Measurements from ENCODE around the gene CAPN15.

The CAPN15 gene

DNA sequence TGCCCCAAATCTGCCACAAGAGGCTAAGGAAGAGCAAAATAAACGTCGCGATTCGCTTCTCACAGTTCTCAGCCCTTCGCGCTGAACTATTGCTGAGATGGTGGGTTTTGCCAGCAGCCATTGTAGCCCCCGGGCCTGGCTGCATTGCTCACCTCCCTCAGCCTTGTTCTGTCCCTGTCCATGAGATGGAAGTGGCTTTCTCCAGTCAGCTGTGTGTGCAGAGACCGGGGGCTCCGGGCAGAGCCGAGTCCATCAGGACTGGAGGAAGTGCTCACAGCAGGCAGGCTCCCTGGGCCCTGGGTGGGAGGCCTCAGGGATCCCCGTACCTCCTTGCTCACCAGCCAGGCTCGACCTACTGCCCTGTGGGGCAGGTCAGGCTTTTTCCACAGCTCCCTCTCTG is 27.6 kb upstream of the CAPN15 start:
- TF ChIP-seq, protein P1, sequence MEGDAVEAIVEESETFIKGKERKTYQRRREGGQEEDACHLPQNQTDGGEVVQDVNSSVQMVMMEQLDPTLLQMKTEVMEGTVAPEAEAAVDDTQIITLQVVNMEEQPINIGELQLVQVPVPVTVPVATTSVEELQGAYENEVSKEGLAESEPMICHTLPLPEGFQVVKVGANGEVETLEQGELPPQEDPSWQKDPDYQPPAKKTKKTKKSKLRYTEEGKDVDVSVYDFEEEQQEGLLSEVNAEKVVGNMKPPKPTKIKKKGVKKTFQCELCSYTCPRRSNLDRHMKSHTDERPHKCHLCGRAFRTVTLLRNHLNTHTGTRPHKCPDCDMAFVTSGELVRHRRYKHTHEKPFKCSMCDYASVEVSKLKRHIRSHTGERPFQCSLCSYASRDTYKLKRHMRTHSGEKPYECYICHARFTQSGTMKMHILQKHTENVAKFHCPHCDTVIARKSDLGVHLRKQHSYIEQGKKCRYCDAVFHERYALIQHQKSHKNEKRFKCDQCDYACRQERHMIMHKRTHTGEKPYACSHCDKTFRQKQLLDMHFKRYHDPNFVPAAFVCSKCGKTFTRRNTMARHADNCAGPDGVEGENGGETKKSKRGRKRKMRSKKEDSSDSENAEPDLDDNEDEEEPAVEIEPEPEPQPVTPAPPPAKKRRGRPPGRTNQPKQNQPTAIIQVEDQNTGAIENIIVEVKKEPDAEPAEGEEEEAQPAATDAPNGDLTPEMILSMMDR (IDR thresholded peaks at IDR 0.05; ENCODE audit: insufficient read depth, low read length, missing control alignments): no peak
- no peak for DNase-seq (ENCODE audit: low read depth, low spot score)
- ChIA-PET CTCF (no interaction called here), POLR2A (interaction anchor here (0.7 to 1.2 kb wide), 2 partner anchors 27 to 1707 kb away, joined by 3 to 4 read pairs; no protein-coding TSS in a partner anchor)
- no peak overlapping the region for H3K4me3 ChIP-seq (ENCODE audit: low read depth, low read length)

DNA sequence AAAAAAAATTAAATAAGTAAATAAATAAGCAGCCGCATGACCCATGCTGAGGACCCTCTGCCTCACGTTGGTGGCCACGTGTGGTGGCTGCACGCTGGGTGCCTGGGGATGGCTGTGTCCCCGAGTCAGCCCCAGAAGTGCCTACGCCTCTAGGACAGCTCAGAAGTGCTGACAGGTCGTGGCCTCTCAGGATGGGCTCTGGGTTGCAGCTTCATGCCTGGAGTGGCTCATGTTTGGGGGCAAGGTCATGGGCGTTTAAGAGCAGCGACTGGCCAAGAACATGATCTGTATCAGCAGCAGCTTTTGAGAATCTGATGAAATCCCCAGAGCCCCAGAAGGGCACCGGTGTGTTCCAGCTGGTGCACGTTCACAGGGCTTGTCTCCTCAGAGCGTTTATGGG is 26.8 kb upstream of the CAPN15 start:
- no peak overlapping the region for H3K4me3 ChIP-seq (ENCODE audit: low read depth, low read length)
- ChIA-PET CTCF (interaction anchor here (1.8 kb wide), 1 partner anchor 13 kb away, joined by 6 read pairs; no protein-coding TSS in a partner anchor), POLR2A (interaction anchor here (0.7 to 1.2 kb wide), 3 partner anchors 9 to 1706 kb away, joined by 3 to 4 read pairs (median 4); no protein-coding TSS in a partner anchor)
- DNase-seq (ENCODE audit: low read depth, low spot score): no peak
- TF ChIP-seq, protein P1 (IDR thresholded peaks at IDR 0.05; ENCODE audit: insufficient read depth, low read length, missing control alignments): no peak

DNA sequence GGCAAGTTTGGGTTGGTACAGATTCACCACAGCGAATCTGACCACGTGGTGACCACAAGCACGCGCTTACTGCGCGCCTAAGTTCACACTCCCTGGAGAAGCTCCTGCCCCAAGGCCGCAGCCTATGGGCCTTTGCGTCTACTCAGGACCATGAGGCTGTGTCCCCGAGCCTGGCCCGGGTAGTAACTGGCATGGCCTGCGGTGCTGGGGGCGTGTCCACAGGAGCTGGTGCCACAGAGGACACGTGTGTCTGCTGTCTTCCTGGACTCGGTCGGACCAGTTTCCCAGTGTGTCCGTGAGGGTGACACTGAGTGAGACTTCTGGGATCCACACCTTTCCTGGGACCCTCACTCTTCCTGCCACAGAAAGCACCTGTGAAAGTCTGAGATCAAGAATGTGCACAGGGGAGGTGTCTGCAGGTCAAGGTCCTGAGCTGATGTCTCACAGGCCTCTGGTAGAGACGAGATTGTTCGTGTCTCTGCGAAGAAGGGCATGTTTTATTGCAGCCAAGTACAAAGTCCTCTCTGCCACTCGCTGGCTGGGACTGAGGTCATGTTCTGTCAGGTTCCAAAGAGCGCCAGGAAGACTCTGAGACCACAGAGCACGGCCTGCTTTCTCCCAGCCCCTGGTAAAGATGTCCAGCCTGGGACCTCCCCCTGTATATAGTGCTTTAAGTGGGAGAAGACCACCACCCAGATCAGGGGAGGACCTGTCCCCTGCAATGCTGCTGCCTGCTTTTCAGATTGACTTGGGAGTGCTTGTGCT is 25.2 kb upstream of the CAPN15 start:
- CTCF ChIA-PET: interaction anchor here (1.8 kb wide), 1 partner anchor 15 kb away, joined by 6 read pairs; no protein-coding TSS in a partner anchor

DNA sequence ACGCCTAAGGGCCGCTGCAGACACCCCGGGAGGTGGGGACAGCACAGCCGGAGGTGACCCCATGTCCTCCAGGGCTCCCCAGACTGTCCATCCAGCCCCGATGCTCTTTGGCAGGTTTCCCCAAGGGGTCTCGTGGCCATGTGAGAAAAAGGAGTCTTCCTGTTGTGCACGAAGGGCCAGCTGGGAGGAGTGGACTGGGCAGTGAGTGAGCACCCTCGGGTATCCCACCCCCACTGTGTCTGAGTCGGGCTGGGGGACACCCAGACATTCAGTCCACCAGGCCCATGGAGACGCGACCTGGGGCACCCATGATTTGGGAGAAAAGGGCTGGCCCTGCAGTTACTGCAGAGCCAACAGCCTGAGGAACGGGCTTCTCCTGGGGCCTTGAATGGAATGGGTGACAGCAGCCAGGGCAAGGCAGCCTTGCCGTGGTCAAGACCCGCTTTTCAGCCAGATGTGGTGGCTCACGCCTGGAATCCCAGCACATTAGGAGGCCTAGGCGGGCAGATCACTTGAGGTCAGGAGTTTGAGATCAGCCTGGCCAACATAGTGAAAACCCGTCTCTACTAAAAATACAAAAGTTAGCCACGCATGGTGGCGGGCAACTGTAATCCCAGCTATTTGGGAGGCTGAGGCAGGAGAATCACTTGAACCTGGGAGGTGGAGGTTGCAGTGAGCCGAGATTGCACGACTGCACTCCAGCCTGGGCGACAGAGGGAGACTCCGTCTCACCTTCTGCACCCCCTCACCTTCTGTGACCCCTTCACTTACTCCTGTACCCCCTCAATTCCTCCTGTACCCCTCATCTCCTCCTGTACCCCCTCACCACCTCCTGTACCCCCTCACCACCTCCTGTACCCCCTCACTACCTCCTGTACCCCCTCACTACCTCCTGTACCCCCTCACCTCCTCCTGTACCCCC is 24.1 kb upstream of the CAPN15 start:
- ChIA-PET CTCF (no interaction called here), POLR2A (no interaction called here)
- no peak for DNase-seq (ENCODE audit: low read depth, low spot score)
- no peak overlapping the region for H3K4me3 ChIP-seq (ENCODE audit: low read depth, low read length)
- TF ChIP-seq, protein P1 (IDR thresholded peaks at IDR 0.05; ENCODE audit: insufficient read depth, low read length, missing control alignments): no peak

More for the DNA sequence above, 25.2 kb upstream of the CAPN15 start:
- no peak for DNase-seq (ENCODE audit: low read depth, low spot score)
- TF ChIP-seq, protein P1 (IDR thresholded peaks at IDR 0.05; ENCODE audit: insufficient read depth, low read length, missing control alignments): no peak
- POLR2A ChIA-PET: no interaction called here
- H3K4me3 ChIP-seq (ENCODE audit: low read depth, low read length): no peak overlapping the region

DNA sequence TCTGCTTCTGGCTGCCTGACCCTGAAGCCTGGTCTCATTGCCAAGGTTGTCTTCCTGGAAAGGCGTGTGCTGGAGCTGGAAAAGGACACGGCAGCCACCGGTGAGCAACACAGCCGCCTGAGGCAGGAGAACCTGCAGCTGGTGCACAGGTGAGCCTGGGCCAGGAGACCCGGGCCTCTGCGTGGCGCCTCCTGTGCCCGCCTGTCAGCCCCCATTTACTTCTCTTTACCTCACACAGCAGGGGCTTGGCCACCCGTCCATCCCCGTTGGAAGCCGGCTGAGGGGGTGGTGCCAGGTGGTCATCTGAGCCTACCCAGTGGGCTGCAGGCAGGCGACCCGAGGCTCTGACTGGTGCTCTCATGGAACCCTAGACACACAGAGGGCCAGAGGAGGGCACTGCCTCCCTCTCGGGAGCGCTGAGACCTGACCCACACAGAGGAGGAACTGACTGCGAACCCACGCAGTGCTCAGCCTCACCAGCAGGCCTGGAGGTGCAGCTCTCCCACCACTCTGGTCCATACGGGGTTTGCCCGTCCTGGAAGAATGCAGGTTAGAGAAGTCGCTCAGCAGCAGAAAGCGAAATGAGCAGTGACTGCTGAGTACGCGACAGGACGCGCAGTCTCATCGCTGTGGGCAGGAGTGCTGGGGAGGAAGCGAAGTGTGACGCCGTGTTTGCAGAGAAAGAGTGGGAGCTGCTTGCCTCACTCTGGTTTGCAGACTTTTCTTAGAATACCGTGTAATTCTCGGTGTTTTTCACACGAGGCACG is 21.9 kb upstream of the CAPN15 start:
- ChIA-PET CTCF (no interaction called here), POLR2A (no interaction called here)
- no peak overlapping the region for H3K4me3 ChIP-seq (ENCODE audit: low read depth, low read length)
- TF ChIP-seq, protein P1 (IDR thresholded peaks at IDR 0.05; ENCODE audit: insufficient read depth, low read length, missing control alignments): no peak
- no peak for DNase-seq (ENCODE audit: low read depth, low spot score)
